Measurements from ENCODE around the gene MAP2. TPM values are rescaled to one million over a fixed set of nuclear protein-coding genes. Genes with fewer than 3 reads are reported as not detected.
A peak's percentile ranks its signal among the peaks of the same experiment; 100 is the strongest.

Gene MAP2
- total and polyA plus RNA-seq, 2 donors from 2014 or later, result 3.6 to 11.4 TPM

- no peaks in the 10 kb centered on the region for H3K4me1 ChIP-seq (ENCODE audit: control insufficient read depth in 2 of 3, insufficient read depth in 2 of 3, low read depth in 1 of 3, low read length in 3 of 3)
- no peak for TF ChIP-seq CTCF (IDR thresholded peaks at IDR 0.05; ENCODE audit: borderline replicate concordance, extremely low read depth, insufficient read depth)
- H3K9ac ChIP-seq (ENCODE audit: low read length in 3 of 3), result no peak overlapping the region
- H3K36me3 ChIP-seq (ENCODE audit: control insufficient read depth in 2 of 3, insufficient read depth in 3 of 3, low read length in 3 of 3), result no peaks in the 10 kb centered on the region
- no peaks in the 10 kb centered on the region for H3K27me3 ChIP-seq (ENCODE audit: control insufficient read depth, insufficient read depth, low read length)
- H3K9me3 ChIP-seq (ENCODE audit: control insufficient read depth in 2 of 3, insufficient read depth in 1 of 3, low read length in 3 of 3), result no peaks in the 10 kb centered on the region
- DNase-seq, result no peak
- FAIRE-seq, result no peak
- no peak overlapping the region for H3K4me3 ChIP-seq (ENCODE audit: low read length in 3 of 3)
- H3K27ac ChIP-seq (ENCODE audit: low read depth in 2 of 2, low read length in 2 of 2), result no peak overlapping the region
- intact Hi-C loops (cut with DNase I), result no loop called here
Observed at GRCh38 chr2:209662021-209662420, 238.2 kb downstream of the MAP2 start.

- Histone ChIP-seq H3K4me1 (ENCODE audit: control insufficient read depth in 2 of 3, insufficient read depth in 2 of 3, low read depth in 1 of 3, low read length in 3 of 3) (no peaks in the 10 kb centered on the region), H3K9ac (ENCODE audit: low read length in 3 of 3) (no peak overlapping the region), H3K4me3 (ENCODE audit: low read length in 3 of 3) (no peak overlapping the region), H3K27ac (ENCODE audit: low read depth in 2 of 2, low read length in 2 of 2) (no peak overlapping the region), H3K27me3 (ENCODE audit: control insufficient read depth, insufficient read depth, low read length) (no peaks in the 10 kb centered on the region), H3K9me3 (ENCODE audit: control insufficient read depth in 2 of 3, insufficient read depth in 1 of 3, low read length in 3 of 3) (no peaks in the 10 kb centered on the region), H3K36me3 (ENCODE audit: control insufficient read depth in 2 of 3, insufficient read depth in 3 of 3, low read length in 3 of 3) (no peaks in the 10 kb centered on the region)
- intact Hi-C loops (cut with DNase I), result no loop called here
- no peak for TF ChIP-seq CTCF (IDR thresholded peaks at IDR 0.05; ENCODE audit: borderline replicate concordance, extremely low read depth, insufficient read depth)
- DNase-seq (peak in 2 of 5 donors; percentile 10 to 49), FAIRE-seq (no peak)
Observed at GRCh38 chr2:209663139-209663538, 239.3 kb downstream of the MAP2 start.

- Histone ChIP-seq H3K4me3 (ENCODE audit: low read length in 3 of 3) (no peak overlapping the region), H3K4me1 (ENCODE audit: control insufficient read depth in 2 of 3, insufficient read depth in 2 of 3, low read depth in 1 of 3, low read length in 3 of 3) (no peaks in the 10 kb centered on the region), H3K27ac (ENCODE audit: low read depth in 2 of 2, low read length in 2 of 2) (no peak overlapping the region), H3K36me3 (ENCODE audit: control insufficient read depth in 2 of 3, insufficient read depth in 3 of 3, low read length in 3 of 3) (no peaks in the 10 kb centered on the region), H3K9me3 (ENCODE audit: control insufficient read depth in 2 of 3, insufficient read depth in 1 of 3, low read length in 3 of 3) (no peaks in the 10 kb centered on the region), H3K27me3 (ENCODE audit: control insufficient read depth, insufficient read depth, low read length) (no peaks in the 10 kb centered on the region), H3K9ac (ENCODE audit: low read length in 3 of 3) (no peak overlapping the region)
- FAIRE-seq, result no peak
- TF ChIP-seq CTCF (IDR thresholded peaks at IDR 0.05; ENCODE audit: borderline replicate concordance, extremely low read depth, insufficient read depth), result no peak
- intact Hi-C loops (cut with DNase I), result no loop called here
- DNase-seq, result no peak
Observed at GRCh38 chr2:209663656-209664055, 239.8 kb downstream of the MAP2 start.

- no peaks in the 10 kb centered on the region for H3K9me3 ChIP-seq (ENCODE audit: control insufficient read depth in 2 of 3, insufficient read depth in 1 of 3, low read length in 3 of 3)
- TF ChIP-seq CTCF (IDR thresholded peaks at IDR 0.05; ENCODE audit: borderline replicate concordance, extremely low read depth, insufficient read depth), result no peak
- H3K9ac ChIP-seq (ENCODE audit: low read length in 3 of 3), result no peak overlapping the region
- no peaks in the 10 kb centered on the region for H3K27me3 ChIP-seq (ENCODE audit: control insufficient read depth, insufficient read depth, low read length)
- FAIRE-seq, result no peak
- no peak overlapping the region for H3K4me3 ChIP-seq (ENCODE audit: low read length in 3 of 3)
- no peak overlapping the region for H3K27ac ChIP-seq (ENCODE audit: low read depth in 2 of 2, low read length in 2 of 2)
- no peak for DNase-seq
- no peaks in the 10 kb centered on the region for H3K36me3 ChIP-seq (ENCODE audit: control insufficient read depth in 2 of 3, insufficient read depth in 3 of 3, low read length in 3 of 3)
- no peaks in the 10 kb centered on the region for H3K4me1 ChIP-seq (ENCODE audit: control insufficient read depth in 2 of 3, insufficient read depth in 2 of 3, low read depth in 1 of 3, low read length in 3 of 3)
- intact Hi-C loops (cut with DNase I), result no loop called here
Observed at GRCh38 chr2:209666296-209666695, 242.4 kb downstream of the MAP2 start.
